GM23338 (cell line): ENCODE measurements around the gene ITGA7. TPM values are rescaled to one million over a fixed set of nuclear protein-coding genes. Genes with fewer than 3 reads are reported as not detected.

Experiments
- CTCF ChIP-seq, 2 experiments: fragments of 200-600 bp in 1 of 2; sonication (generic) in 1 of 2; conservative IDR thresholded peaks; 2 replicates each; pipeline versions ENCODE4 v1.5.1 to v1.6.1; 2016 to 2017; ENCODE audit warnings: antibody characterized with exemption in 2 of 2, low read depth in 2 of 2, mild to moderate bottlenecking in 2 of 2, moderate library complexity in 1 of 2
- ETS1 ChIP-seq: IDR thresholded peaks from 2 replicates; pipeline ENCODE4 v1.6.1; 2016; ENCODE audit warnings: antibody characterized with exemption
- JUNB ChIP-seq: IDR thresholded peaks from one replicate; pipeline ENCODE4 v1.6.1; 2016; ENCODE audit warnings: antibody characterized with exemption; ENCODE audit not compliant: unreplicated experiment
- POLR2AphosphoS5 ChIP-seq: IDR thresholded peaks from 2 replicates; pipeline ENCODE4 v1.6.1; 2016; ENCODE audit warnings: antibody characterized with exemption, low read depth
- STAT1 ChIP-seq: IDR thresholded peaks from one replicate; pipeline ENCODE4 v1.6.1; 2016; ENCODE audit warnings: antibody characterized with exemption; ENCODE audit not compliant: unreplicated experiment
- ZNF114 ChIP-seq: fragments of 250-450 bp; sonication (Bioruptor Pico); IDR thresholded peaks from 2 replicates; pipeline ENCODE4 v1.5.0; 2020; ENCODE audit warnings: mild to moderate bottlenecking, moderate library complexity
- ZNF462 ChIP-seq: fragments of 250-450 bp; sonication (Bioruptor Pico); IDR thresholded peaks from 2 replicates; pipeline ENCODE4 v1.5.0; 2020; ENCODE audit warnings: mild to moderate bottlenecking, moderate library complexity
- polyA plus RNA-seq: library from polyadenylated mRNA; unstranded; fragments of >200 nt; fragmentation: Nextera tagmentation; extraction: Ambion mirVana; gene quantifications from 2 replicates; pipeline ENCODE4 v1.2.1, GENCODE V29; 2016
- total RNA-seq: library from RNA; depleted of rRNA; stranded (reverse); fragments of >200 nt; shearing (Covaris generic); gene quantifications from 2 replicates; pipeline ENCODE4 v1.2.3, GENCODE V29; 2014

ITGA7 gene
- total and polyA plus RNA-seq, 2 experiments from 2014 or later = 20.0 to 49.1 TPM

GRCh38 chr12:55719371-55719770 is 11.7 kb upstream of the ITGA7 start (continued):
- TF ChIP-seq ZNF462 (CRISPR knock-in tag) = no peak
- no peak for TF ChIP-seq ETS1
- no peak for TF ChIP-seq JUNB
- TF ChIP-seq ZNF114 (CRISPR knock-in tag) = no peak
- no peak for TF ChIP-seq STAT1
- TF ChIP-seq POLR2AphosphoS5 = no peak
- no peak for TF ChIP-seq CTCF (conservative IDR thresholded peaks at IDR 0.05; ENCODE audit: low read depth in 2 of 2)
